Right forelimb (tissue), 1 donor: ENCODE measurements around the gene IRX4.
A peak's percentile ranks its signal among the peaks of the same experiment; 100 is the strongest.

Experiments used
- DNase-seq: peaks from one replicate; pipeline ENCODE4 v3.0.0-alpha.2; 2018

IRX4 gene

GRCh38 chr5:1835431-1835830 is 47.3 kb downstream of the IRX4 start:
- no peak for DNase-seq

DNA sequence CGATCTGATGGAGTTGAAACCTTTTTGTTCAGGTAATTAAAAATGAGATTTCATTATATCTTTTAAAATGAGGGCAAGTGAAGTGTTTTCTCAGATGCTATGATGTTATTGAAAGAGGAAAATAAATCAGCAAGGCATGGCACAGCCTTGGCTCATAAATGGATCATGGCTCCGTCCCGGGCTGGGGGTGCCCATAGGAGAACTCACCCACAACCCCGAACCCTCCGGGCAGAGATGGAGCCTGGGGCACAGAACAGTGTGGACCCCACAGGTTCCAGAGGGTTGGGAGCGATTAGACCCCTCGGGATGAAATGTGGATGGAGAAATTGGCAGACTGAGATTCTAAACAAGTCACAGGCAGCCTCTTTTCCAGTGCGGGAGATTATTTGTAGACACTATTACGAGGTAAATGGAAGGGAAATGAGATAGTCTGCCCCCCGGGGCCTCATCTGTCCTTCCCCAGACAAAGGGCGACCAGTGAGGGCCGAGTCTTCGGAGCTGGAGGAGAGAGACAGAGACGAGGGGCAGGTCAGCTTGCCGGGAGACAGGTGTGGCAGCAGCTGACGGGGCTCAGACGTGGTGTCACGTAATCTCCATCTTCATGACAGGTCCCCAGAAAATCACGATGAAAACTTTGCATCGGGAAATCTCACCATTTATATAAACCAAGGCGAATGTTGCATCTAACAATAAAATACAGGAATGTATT is 47.9 kb downstream of the IRX4 start:
- peak; percentile 30 for DNase-seq

DNA sequence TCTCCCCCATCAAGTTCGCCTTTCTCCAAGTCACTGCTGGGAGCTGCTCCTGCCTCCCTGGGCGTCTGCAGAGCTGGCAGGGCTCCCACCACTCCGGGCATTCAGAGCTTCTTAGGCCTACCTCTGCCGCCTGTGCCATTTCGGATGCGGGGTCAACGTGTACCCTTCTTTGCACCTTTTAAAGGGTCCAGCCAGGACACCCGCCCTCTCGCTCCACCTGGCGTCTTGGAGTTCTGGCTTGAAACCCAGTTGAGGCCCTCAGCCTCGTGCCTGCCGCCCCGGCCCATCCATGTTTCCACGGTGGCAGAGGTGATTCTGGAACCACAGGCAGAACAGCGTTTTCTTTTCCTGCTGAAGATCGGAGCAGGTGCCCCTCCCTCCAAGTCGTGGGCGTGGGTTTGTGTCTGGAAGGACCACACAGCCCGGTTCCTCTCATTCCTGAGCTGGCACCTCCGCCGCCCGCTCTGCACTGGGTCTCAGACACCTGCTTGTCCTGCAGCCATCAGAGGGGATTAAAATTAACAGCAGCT is 48.6 kb downstream of the IRX4 start:
- peak; percentile 40 for DNase-seq

GRCh38 chr5:1833264-1834021 is 49.3 kb downstream of the IRX4 start:
- peak; percentile 3 for DNase-seq

DNA sequence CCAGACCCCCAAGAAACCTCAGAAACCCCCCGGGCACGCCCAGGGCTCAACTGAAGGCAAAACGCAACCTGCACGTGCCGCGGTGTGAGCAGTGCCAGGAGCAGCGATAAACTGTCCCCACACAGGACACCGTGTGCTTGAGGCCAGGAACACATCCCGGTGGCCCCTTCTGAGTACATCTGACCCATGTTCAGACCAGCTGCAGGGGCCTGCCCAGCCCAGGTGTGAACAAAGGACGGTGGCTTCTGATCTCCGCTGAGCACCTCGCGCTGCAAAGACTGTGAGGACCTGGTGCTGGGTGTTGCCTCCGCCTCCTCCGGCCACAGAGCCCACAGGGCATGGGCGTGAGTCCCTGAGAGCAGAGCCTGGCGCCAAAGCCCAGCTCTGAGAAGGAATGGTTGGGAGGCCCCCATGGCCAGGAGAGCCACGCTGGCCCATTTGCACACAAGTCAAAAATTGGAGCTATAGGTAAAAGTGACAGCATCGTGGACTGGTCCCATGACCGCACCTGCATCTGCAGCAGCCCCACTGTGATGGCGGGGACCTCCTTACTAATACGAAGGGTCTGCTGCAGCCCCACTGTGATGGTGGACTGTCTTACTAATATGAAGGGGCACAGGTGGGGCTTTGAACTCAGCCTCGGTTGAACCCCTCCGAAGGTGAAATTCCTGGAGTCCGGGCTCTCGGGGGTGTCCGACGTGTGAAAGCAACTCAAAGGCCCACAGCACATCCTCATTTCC is 50.0 kb downstream of the IRX4 start:
- peak; percentile 41 for DNase-seq

- DNase-seq = peak; percentile 24
Observed at GRCh38 chr5:1831677-1832313, 50.9 kb downstream of the IRX4 start.

DNA sequence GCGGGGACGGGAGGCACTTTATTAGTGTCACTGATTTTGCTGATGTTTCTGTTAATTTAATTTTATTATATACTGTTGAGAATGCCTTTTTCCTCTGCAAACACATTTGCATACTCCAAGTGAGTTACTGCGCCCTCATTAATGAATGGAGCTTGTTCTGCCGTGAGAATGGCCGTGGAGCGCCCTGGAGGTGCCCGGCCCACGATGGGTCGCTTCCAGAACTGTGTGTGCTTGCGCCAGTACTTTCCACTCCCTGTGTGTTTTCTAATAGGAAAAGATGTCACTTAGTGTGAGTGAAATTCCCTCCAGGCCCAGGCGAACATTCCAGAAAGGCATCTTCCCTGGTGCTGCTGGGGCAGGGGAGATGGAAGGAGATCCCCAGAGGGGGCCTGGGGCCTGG is 51.5 kb downstream of the IRX4 start:
- no peak for DNase-seq

DNA sequence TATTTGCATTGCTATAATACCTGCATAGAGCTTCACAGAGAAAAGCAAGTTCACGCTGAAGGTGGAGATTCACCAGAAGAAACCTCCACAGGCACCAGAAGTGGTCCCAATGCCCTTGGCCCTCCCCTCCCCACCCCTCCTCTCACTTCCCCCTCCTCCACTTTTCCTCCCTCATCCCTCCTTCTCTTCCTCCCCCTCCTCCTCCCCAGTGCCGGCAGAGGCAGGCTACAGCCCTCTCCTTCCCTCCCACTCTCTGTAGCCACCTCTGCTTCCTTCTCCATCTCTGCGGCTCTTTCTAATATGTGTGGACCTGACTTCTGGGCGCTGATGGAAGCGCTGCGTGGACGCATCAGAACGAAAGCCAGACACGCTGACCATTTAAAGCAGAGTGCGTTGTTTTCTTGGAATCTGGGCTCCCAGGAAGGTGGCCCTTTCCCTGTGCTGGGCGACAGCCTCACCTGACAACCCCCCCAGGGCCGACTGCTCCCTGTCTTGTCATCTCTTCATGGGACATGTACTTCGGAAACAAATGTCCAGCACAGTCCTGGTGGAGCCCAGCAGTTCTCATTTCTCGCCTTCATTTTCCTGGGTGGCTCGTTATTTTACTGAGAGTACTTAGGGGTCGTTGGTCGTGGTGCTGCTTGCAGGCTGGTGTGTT is 52.0 kb downstream of the IRX4 start:
- DNase-seq = peak; percentile 13

DNA sequence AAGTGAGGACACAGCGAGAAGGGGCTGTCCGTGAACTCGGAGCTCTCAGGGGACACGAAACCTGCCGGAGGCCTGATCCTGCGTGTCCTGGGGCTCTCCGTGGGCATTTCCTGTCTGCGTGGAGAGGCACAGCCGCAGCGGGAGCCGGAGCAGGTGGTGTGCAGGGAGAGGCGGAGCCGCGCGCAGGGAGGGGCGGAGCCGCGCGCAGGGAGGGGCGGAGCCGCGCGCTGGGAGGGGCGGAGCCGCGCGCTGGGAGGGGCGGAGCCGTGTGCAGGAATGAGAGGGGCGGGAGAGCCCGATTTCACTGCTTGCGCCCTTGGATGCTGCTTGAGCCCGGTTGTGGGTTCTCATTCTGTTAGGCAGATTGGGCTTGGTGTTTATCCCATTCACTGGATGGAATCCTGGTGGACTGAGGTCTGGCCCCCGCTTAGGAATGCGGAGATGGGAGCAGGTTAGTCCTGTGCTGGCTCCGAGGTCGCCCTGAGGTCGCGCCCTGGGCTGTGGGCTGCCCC is 54.8 kb downstream of the IRX4 start:
- DNase-seq = peak; percentile 37
